AG08395 (cell line): Measurements from ENCODE around the gene TEX38.
"Not testable (repeated sequence)": the region's sequence is repeated elsewhere in the genome, so short reads cannot be mapped to it uniquely, and the experiment has no call there.

Experiments
- DNase-seq: peaks from one replicate; pipeline ENCODE4 v3.0.0; 2012; ENCODE audit warnings: mixed read lengths, low spot score

Gene TEX38

DNA sequence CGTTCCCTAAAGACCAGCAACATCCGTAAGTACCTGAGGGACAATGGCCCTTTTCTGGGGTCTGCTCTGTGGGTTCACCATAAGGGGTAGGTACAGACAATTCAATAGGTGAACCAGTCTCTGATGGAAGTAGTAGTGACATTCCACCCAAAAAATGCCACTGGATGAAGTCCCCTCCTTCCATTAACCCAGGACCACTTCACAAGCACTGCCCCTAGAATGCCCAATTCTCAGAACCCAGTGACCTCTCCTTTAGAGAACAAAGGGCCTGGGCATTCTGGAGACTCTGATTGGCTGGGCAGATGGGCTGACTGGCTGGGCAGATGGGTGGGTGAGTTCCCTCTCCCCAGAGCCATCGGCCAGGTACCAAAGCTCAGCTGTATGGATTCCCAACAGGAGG is at the start of gene TEX38:
Gene TEX38 (plus strand): TSS at position 301 of the 400 bp plus-strand sequence. CDS start 81 bp downstream, at position 382.
- no peak for DNase-seq

DNA sequence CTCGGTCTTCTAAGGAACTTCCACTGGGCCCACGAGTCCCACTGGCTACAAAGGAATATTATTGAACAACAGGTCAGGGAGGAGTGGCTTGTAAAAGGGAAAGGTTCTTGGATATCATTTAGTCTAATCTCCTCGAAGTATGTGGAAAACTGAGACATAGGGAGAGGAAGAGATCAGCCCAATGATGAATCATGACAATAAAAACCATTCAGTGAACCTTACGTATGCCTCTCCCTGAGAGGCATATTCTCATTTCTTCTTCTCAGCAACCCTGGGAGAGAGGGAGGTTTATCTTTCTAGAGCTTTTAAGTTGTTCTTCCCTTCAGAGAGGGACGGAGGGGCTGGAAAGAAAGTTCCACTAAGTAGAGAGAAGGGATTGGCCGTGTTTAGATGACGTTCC is 49.7 kb upstream of the TEX38 start:
- peak; percentile 56 for DNase-seq

DNA sequence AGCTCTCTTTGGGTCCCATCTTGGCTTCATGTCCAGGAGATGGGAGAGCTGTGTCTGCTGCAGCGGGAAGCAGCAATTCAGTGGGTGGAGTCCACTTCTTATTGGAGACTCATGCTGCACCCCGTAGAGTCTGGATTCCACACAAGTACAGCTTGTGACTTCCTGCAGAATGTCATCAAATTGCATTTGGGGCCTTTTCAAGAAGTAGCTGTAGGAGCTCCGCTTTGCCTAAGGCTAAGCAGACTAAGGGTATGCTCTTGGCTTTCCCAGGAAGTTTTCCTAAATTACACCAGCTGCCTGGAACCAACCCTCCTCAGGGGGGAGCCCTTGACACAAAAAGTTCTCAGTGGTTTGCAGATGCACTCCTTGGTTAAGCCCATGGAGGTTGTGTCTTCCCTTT is 49.3 kb upstream of the TEX38 start:
- DNase-seq, result peak; percentile 61

DNA sequence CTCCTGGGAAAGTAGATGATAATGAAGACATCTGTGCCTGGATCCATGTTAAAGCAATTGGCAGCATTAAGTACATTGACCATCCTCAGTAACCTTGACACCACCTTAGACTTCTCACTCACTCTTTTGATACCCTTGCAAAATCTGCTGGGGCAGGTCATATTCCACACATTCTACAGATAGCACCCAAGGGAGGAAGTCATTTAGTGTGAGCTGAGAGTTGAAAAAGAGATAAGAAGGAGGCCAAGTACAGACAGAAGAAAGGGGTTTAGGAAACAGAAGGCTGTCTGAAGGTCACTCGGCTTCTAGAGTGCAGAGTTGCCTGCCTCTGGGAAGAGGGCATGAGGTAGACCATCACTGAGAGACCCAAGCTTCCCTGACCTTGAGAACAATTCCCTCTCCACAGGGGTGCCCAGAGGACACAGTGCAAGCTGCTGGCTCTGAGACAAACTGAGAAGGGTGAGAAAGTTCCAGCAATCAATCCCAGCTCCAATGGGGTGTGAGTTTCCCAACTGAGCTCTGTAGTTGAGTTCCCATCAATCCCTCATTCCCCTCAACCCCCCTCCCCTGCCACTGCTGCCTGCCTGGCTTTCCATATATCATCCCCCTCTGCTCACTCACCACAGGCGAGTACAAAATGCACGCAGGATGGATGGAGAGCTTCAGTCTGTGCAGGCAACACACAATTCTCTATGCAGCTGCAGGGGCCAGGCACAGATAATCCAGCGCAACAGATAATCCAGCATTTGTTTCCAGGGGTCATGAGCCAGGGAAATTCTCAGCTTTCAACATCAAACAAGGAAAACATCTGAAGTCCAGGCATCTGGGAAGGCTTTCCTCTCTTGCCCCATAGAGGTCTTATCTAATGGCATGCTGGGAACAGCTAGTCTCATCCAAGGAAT is 47.7 kb upstream of the TEX38 start:
- no peak for DNase-seq

DNA sequence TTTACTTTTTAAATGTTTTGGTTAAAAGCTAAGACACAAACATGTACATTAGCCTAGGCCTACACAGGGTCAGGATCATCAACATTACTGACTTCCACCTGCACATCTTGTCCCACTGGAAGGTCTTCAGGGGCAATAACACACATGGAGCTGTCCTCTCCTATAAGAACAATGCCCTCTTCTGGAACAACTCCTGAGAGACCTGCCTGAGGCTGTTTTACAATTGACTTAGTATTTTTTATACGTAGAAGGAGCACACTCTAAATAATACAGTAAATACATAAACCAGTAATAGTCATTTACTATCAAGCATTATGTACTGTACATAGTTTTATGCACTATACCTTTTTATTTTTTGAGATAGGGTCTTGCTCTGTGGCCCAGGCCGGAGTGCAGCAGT is 40.9 kb upstream of the TEX38 start:
- DNase-seq, result no peak

DNA sequence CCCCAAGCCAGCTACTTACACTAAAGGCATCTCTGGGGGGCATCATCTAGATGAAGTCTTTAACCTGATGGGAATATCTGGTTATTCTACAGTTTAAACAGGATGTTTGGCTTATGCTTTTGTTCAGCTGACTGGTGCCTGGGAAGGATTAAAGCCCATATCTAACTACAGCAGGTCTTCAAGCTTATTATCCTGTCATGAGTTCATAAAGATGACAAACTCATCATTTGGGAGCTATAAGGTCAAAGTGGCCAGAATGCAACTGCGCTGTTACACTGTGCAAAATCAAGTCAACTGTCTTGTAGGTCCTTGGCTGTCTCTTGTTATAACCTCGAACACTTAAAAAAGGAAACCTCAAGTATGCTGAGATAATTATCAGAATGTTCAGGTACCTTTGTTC is 36.4 kb upstream of the TEX38 start:
- DNase-seq, result no peak

DNA sequence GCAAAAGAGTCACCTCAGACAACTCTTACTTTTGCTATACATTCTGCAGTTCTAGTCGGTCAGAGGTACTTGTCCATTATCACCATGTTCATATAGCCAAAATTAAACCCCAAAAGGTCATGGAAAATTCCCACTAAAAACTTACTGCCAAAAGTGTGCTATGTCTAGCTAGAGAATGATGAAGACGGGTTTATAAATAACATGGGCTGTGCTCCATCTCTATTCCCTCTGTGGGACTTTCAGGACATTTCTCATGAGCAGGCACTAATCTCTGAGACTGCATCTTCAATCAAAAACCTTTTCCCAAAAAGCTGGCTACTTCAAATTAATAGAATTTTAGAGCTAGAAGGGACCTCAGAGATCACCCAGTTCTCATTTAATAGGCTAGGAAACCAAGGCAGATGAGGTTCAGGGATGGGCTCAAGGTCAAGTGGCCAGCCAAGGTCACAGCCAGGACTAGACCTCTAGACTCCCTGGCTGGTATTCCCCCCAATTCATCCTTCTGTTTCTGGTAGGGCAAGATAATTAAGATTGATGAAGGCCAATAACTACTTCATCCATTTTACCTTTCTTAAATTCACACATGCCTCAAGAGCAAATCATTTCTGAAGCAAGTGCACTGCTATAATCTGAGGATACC is 34.1 kb upstream of the TEX38 start:
- no peak for DNase-seq

DNA sequence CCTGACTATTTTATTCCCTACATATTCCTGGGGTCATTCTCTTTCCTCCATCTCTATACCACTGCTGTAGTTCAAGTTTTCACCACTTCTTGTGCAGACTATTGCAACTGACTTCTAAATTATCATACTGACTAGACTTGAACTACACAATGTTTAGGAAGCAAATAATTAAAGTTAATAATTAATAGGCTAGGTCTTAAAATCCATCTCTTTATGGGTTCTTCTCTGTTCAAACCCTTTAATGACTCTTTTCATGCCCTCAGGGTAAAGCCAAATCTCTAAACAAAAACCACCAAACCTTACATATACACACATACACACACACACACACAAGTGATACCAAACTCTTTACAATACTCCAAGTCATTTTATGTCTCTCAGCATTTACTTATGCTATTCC is 32.7 kb upstream of the TEX38 start:
- DNase-seq, result no peak

DNA sequence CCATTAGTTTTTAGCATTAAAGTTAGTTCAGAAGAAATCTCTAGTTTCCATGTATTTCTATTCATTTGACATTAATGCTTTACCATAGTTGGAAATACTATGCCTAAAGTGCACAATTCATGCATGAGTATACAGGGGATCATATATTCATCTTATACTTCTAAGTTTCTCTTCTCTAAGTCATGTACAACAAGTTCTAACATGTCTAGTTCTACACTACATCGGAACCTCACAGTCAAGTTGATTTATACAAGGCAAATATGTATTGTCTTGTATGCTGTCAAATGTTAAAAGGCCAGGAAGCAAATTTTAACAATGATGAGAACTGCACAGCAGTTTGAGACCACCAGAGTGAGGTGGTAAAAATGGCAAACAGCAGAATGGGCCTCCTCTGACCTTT is 32.1 kb upstream of the TEX38 start:
- DNase-seq, result no peak

DNA sequence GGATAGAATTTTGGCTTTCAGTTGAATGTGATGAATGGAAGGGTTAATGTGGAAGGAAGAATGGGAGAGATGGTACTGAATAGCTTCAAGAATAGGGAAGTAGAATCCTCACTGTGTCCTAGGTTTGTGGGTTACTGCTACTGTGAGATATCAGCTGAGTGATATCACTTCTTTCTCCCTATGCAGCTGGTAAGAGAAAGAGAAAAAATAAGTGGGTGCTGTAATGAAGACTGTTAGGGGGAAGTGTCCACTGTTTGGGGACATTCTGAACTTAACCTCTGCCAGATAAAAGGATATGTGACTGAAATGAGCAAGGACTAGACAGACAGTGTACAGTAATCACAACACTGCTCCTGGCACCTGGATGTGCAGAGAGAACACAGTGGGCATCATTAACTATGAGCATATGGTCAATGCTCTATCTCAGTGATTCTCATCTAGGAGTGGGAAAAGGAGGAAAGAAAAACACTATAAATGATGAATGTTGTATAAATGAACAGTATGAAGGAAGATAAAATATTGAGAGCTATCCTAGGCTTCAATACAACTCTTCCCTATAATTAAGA is 29.5 kb upstream of the TEX38 start:
- no peak for DNase-seq

DNA sequence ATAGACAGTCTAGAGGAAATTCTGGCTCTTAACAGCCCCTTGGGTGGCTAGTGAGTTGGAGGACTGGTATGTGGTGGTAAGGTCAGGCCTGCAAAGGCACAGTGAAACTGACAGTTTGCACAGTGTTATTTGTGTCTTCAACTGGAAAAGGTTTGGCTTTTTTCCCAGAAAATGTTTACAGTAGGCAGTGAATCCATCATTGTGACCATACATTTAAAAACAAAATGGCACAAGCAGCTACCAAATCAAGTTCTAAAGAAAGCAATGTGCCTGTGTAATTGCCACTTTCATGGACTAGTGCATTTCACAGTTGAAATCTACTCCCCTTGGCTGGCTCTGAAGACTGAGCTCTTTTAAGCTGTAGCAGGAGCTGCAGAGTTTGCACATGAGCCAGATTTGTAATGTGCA is 28.3 kb upstream of the TEX38 start:
- DNase-seq, result peak; percentile 89

DNA sequence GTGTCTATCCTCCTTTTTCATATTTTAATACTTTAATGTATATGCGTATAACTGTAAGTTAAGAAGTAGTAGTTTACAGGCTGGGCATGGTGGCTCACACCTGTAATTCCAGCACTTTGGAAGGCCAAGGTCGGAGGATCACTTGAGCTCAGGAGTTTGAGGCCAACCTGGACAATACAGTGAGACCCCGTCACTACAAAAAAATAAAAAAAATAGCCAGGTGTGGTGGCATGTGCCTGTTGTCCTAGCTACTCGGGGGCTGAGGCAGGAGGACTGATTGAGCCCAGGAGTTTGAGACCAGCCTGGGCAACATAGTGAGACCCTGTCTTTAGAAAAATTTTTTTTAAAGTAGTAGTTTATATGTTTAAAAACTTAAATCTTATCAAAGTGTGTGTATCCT is 25.8 kb upstream of the TEX38 start:
- DNase-seq, result no peak

DNA sequence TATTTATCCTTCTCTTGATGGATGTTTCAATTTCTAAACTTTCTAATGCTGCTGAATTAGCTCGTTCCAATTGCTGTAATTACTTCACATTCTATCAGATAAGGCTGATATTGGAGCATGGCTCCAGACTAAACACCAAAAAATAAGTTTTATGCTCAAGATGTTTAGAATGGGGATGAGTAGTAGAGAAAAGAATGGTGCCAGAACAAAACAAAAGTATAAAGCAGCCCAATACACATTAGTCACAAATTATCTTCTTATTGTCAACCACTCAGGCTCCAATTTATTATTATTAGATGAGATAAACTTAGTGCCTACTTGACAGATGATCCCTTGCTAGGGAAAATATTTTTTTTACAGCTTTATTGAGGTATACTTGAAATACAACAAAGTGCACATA is 25.3 kb upstream of the TEX38 start:
- DNase-seq, result no peak

DNA sequence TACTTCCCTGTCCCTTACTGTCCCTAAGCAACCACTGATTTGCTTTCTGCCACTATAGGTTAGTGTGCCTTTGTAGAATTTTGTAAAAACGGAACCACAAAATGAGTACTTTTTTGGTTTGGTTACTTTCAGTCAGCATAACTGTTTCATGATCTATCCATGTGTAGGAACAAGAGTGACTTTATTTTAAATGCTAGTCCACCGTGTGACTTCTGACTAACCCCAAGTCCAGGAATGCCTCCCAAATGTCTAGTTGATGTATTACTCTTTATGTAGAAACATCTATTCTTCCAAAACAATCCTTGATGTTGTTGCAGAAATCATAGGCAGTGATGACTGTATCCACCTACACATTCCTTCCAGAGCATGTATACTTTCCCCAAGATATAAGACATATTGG is 24.8 kb upstream of the TEX38 start:
- no peak for DNase-seq

DNA sequence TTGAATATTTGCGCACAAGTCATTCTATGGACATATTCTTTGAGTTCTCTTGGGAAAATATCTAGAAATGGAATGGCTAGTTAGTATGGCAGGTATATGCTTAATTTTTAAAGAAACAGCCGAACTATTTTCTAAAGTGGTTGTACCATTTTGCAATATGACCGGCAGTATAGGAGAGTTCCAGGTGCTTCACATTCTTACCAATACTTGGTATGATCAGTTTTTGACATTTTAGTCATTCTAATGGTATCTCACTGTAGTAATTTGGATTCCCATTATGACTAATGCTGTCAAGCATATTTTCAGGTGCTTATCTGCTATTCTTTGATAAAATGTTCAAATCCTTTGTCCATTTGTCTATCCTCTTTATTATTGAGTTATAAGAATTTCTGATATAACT is 24.0 kb upstream of the TEX38 start:
- no peak for DNase-seq

DNA sequence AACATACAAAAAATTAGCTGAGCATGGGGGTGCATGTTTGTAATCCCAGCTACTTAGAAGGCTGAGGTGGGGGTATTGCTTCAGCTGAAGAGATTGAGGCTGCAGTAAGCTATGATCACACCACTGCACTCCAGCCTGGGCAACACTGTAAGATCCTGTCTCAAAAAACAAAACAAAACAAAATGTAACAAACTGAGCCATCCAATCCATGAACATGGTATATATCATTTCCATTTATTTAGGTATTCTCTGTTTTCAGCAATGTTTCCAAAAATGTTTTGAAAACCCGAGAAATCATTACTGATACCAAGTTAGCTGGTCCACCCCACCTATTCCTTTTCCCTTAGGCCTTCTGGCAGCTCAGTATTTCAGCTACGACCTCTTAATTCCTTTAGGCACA is 21.9 kb upstream of the TEX38 start:
- DNase-seq, result no peak

DNA sequence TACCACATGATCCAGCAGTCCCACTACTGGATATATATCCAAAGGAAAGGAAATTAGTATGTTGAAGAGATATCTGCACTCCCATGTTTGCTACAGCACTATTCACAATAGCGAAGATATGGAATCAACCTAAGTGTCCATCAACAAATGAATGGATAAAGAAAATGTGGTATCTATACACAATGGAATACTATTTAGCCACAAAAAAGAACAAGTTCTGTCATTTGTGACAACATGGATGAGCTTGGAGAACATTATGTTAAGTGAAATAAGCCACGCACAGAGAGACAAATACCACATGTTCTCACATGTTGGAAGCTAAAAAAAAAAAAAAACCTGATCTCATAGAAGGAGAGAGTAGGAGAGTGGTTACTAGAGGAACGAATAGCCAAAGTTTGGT is 21.2 kb upstream of the TEX38 start:
- no peak for DNase-seq

DNA sequence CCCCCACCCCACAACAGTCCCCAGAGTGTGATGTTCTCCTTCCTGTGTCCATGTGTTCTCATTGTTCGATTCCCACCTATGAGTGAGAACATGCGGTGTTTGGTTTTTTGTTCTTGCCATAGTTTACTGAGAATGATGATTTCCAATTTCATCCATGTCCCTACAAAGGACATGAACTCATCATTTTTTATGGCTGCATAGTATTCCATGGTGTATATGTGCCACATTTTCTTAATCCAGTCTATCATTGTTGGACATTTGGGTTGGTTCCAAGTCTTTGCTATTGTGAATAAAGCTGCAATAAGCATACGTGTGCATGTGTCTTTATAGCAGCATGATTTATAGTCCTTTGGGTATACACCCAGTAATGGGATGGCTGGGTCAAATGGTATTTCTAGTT is 20.5 kb upstream of the TEX38 start:
- not testable (repeated sequence) for DNase-seq

DNA sequence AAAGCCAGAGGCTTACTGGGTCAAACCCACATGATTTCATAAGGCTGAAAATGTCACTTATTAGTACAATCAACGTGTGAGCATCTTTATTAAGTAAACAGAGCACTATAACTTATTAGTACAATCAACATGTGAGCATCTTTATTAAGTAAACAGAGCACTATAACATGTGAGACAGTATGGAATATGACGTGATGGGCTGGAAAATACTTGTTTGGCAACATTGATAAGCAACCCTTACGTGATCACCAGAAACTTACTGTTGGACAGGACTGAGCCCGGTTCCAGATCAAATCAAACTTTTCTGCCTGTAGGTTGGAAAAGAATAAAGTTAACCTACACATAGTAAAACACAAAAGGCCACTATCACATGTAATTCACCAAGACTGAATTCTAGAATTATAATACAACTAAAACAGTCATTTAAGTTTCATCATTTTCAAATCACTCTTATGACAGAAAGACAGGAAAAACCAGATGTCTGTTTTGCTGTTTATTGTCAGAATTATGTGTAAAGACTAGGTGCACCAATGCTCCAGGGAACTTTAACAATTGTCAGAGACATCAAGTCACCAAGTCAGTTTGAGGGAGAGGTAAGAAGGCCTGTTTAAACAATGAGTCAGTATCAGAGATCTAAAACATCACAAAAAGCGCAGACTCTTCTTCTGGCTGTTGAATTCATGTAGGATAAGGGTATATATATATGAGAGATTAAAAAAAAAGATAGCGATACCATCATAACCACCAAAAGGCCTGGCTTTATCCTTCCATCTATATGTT is 19.1 kb upstream of the TEX38 start:
- DNase-seq, result no peak

DNA sequence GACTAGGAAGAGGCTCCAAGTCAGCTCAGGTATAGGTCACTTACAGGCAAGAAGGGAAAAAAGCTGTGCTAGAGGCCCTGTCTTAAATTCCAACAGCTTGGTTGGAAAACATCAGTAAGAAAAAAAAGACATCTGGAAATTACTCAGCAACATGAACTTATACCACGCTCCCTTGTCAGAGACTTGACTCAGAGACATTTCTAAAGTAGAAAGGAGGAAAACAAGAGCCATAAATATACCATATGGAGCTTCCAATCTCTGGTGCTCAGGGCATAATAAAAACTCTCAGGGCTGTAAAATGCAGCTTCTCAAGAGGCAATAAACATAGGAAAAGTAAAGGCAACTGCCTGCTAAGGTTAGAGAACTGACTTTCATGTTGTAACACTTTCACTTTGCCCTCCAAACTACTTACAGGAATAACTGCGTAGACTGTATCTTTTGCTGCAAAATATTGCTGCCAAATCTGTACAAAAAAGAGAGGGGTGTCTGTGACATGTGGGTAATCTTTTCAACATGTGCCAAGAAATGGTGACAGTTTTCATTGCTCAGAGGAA is 18.2 kb upstream of the TEX38 start:
- peak; percentile 43 for DNase-seq

DNA sequence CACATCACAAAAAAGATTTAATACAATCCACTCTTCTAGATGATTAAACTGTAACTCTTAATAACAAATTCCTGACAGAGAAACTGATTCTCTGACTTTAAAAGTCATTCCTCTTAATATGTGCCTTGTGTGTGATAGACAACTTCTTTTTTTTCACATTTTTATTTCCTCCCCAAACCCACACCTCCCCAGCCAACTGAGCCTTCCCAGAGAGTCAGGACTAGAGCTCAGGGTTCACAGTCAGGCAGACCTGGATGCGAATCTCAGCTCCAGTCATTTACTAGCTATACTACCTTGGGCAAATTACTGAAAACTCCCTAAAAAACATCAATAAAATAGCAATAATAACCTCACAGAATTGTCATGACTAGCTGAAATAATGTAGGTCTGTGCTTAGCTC is 17.6 kb upstream of the TEX38 start:
- no peak for DNase-seq

DNA sequence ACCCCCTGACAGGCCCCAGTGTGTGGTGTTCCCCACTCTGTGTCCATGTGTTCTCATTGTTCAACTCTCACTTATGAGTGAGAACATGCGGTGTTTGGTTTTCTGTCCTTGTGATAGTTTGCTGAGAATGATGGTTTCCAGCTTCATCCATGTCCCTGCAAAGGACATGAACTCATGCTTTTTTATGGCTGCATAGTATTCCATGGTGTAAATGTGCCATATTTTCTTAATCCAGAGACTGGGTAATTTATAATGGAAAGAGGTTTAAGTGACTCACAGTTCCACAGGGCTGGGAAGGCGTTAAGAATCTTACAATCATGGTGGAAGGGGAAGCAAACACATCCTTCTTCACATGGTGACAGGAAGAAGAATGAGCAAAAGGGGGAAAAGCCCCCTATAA is 17.0 kb upstream of the TEX38 start:
- not testable (repeated sequence) for DNase-seq
